ENCODE results near the gene MTG2. TPM values are rescaled to one million over a fixed set of nuclear protein-coding genes. Genes with fewer than 3 reads are reported as not detected.

Gene MTG2
- total RNA-seq, 1 donor from 2014 or later = 32.9 TPM

DNA sequence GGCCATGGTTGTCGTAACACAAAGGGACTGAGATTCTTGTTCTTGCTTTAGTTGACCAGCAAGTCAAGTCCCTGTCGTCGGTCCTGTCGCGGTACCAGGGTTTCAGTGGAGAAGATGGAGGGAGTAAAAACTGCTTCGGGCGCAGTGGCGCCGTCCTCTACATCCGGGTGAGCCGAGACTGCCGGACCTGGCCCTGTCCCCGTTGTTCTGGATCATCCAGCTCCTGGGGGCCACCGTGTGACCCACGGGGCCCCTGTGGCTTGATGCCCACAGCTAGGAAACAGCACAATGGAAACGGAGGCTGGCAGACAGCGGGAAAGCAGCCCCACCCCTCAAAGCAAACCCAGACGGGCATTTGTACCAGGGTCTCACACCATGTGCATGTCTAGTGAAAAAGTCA is 15.0 kb downstream of the MTG2 start:
- Mint-ChIP-seq H3K4me3 (no peak overlapping the region), H3K27ac (ENCODE audit: unreplicated experiment) (peak overlapping the region; percentile 29), H3K36me3 (ENCODE audit: low read depth) (peaks cover 15% of the 10 kb centered on the region), H3K9me3 (no peaks in the 10 kb centered on the region), H3K27me3 (ENCODE audit: low read depth) (no peaks in the 10 kb centered on the region), H3K4me1 (peaks cover 8% of the 10 kb centered on the region)
- no peak for TF ChIP-seq CTCF (conservative IDR thresholded peaks at IDR 0.05)
- no peak for DNase-seq (ENCODE audit: low read depth, low spot score)

GRCh38 chr20:62198496-62198895 is 15.7 kb downstream of the MTG2 start:
- Mint-ChIP-seq H3K9me3 (no peaks in the 10 kb centered on the region), H3K4me3 (no peak overlapping the region), H3K36me3 (ENCODE audit: low read depth) (peaks cover 15% of the 10 kb centered on the region), H3K4me1 (peaks cover 8% of the 10 kb centered on the region), H3K27me3 (ENCODE audit: low read depth) (no peaks in the 10 kb centered on the region), H3K27ac (ENCODE audit: unreplicated experiment) (no peak overlapping the region)
- no peak for DNase-seq (ENCODE audit: low read depth, low spot score)
- TF ChIP-seq CTCF (conservative IDR thresholded peaks at IDR 0.05) = no peak

GRCh38 chr20:62198931-62199330 is 16.1 kb downstream of the MTG2 start:
- H3K36me3 Mint-ChIP-seq (ENCODE audit: low read depth) = peaks cover 15% of the 10 kb centered on the region
- no peak for DNase-seq (ENCODE audit: low read depth, low spot score)

GRCh38 chr20:62200491-62201172 is 17.8 kb downstream of the MTG2 start:
- H3K9me3 Mint-ChIP-seq = no peaks in the 10 kb centered on the region
- no peak for TF ChIP-seq CTCF (conservative IDR thresholded peaks at IDR 0.05)
- no peak overlapping the region for H3K4me3 Mint-ChIP-seq
- H3K27ac Mint-ChIP-seq (ENCODE audit: unreplicated experiment) = no peak overlapping the region
- H3K4me1 Mint-ChIP-seq = peaks cover 8% of the 10 kb centered on the region
- peaks cover 15% of the 10 kb centered on the region for H3K36me3 Mint-ChIP-seq (ENCODE audit: low read depth)
- no peak for DNase-seq (ENCODE audit: low read depth, low spot score)
- no peaks in the 10 kb centered on the region for H3K27me3 Mint-ChIP-seq (ENCODE audit: low read depth)

More at GRCh38 chr20:62198931-62199330, 16.1 kb downstream of the MTG2 start:
- peaks cover 8% of the 10 kb centered on the region for H3K4me1 Mint-ChIP-seq
- H3K27ac Mint-ChIP-seq (ENCODE audit: unreplicated experiment) = no peak overlapping the region
- H3K4me3 Mint-ChIP-seq = no peak overlapping the region
- H3K27me3 Mint-ChIP-seq (ENCODE audit: low read depth) = no peaks in the 10 kb centered on the region
- H3K9me3 Mint-ChIP-seq = no peaks in the 10 kb centered on the region
- no peak for TF ChIP-seq CTCF (conservative IDR thresholded peaks at IDR 0.05)

DNA sequence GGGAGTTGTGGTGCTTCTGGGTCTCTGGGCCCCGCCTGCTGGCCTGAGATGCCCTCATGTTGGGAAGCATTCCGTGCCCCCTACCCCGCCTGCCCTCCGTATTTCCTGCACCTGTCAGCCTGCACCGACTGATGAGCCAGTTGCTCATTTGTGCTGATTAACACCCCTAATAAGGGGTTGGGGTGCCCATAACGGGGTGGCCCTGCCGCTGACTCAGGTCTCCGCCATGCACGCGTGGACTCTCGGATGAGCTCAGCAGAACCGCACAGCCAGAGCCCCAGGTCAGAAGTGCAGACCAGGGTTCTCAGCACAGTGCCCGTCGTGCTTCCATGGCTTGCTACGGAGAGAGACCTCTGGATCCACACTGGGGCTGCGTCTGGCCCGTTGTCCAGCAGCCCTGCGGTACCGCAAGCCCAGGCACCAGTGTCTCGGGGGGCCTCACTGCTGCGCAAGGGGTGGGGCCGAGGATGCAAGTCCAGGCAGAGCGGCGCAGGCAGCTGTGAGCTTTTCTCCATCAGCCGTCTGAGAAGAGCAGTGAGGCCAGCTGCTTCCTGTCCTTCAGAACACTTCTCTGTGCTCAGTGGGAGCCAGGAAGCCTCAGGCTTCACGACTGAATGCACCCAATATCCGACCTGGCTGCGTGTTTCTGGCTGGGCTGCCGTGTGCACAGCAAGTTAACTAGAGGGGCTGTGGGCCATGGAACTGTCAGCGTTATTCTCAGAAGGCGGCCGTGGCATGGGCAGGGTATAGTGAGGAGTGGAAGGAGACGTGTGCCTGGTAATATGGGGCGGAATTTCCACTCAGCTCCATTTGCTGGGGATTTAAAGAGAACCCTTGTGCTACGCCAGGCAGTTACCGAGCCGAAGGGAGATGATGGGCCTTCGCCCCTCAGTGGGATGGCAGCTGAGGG is 18.6 kb downstream of the MTG2 start:
- no peak for TF ChIP-seq CTCF (conservative IDR thresholded peaks at IDR 0.05)
- H3K4me3 Mint-ChIP-seq = no peak overlapping the region
- H3K27me3 Mint-ChIP-seq (ENCODE audit: low read depth) = no peaks in the 10 kb centered on the region
- no peak overlapping the region for H3K27ac Mint-ChIP-seq (ENCODE audit: unreplicated experiment)
- H3K9me3 Mint-ChIP-seq = no peaks in the 10 kb centered on the region
- peaks cover 8% of the 10 kb centered on the region for H3K4me1 Mint-ChIP-seq
- H3K36me3 Mint-ChIP-seq (ENCODE audit: low read depth) = peaks cover 15% of the 10 kb centered on the region
- no peak for DNase-seq (ENCODE audit: low read depth, low spot score)
